Activated CD4-positive, alpha-beta T cell treated with anti-CD3 and anti-CD28 coated beads, Interleukin-2, Interleukin-6, amounts not matched to agents 100 ng/mL and 50 ng/mL, durations not matched to agents 16 hours and 8 hours (primary cell): ENCODE results near the gene RPS6KA2.
"Not testable (repeated sequence)": the region's sequence is repeated elsewhere in the genome, so short reads cannot be mapped to it uniquely, and the experiment has no call there.

Experiments
- DNase-seq: peaks from one replicate; pipeline ENCODE4 v3.0.0-alpha.2; 2020

RPS6KA2 gene

DNA sequence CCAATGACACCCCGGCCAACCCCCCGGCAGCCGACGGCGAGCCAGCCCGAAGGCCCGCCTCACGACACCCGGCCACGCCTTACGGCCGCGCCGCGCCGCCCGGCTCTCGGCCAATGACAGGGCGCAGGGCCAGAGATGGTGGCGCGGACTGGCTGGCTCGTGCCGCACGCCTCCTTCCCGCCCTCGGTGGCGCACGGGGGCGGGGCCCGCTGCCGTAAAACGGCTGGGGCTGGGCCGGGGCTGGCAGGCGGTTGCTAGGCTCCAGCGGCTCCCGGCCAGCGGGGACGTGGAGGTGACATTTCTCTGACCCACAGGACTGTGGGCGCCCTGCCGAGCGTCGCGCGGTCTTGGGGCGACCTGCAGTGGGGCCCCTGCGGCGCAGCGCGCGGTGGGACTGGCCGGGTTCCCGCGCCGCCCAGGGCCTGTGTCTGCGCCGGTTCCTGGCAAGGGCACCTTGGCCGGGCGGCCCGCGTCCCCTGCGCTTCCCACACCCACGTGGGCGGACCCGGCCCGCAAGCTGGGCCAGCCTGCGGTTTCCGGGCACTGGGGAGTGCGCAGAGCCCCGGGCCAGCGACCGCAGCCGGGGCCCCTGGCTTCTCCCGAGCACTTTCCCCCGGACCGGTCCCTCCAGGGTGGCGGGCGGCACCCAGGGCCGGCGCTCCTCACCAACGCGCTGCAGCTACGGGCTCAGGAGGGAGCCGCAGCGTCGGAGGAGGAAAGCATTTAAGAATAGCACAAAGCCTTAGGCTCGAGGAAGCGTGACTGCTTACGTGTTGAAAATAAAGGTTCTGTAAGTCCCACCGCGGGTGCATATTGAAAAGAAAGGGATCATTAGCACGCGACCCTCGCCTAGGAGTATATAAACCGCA, 243.9 kb downstream of the RPS6KA2 start, which contains the start of gene MPC1:
TSS of gene MPC1 (minus strand) at position 8 of the 869 bp plus-strand sequence. CDS start 64 bp downstream, outside the sequence.
- peak; percentile 97 for DNase-seq

DNA sequence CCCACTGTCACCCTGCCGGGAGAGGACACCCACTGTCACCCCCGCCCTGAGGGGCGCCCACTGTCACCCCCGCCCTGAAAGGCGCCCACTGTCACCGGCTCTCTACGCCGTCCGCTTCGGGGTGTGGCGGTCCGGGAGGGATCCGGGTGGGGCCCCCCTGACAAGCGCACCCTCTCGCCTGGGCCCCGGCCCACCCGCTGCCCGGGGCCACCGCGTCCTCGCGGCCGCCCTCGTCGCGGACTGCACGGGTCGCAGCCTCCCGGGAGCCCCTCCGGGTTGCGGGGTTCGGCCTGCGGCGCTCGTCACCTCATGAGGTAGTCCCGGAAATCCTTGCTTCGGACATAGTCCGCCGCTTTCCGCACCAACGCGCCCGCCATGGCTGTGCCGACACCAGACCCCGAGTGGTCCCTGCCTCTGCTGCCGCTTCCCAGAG, 244.5 kb downstream of the RPS6KA2 start:
- DNase-seq, result no peak

DNA sequence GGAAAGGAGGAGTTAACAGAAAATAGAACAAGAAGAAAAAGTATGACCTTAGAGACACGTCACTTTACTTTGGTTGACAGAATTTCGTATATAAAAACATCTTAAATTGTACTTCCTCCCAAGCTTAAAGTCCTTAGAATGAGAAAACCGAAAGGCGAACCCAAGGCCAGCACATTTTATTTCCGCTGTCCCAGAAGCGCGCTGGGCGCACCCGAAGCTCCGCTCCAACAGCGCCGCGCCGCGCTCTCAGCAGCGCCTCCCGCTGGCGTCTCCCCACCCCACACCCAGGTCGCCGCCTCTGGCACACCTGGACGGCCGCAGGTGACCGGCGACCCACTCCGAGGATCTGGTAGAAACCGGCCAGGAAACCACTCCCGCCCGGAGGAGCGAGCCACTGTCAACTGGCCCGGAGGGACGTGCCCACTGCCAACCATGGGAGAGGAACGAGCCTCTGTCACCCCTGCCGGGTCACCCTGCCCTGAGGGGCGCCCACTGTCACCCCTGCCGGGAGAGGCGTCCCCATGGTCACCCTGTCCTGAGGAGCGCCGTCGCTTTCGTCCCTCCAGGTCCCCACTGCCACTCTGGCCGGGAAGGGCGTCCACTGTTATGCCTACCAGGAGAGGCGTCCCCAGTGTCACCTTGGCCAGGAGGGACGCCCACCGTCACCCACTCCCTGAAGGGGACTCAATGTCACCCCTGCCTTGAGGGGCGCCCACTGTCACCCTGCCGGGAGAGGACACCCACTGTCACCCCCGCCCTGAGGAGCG, 245.1 kb downstream of the RPS6KA2 start:
- peak; percentile 81 for DNase-seq

DNA sequence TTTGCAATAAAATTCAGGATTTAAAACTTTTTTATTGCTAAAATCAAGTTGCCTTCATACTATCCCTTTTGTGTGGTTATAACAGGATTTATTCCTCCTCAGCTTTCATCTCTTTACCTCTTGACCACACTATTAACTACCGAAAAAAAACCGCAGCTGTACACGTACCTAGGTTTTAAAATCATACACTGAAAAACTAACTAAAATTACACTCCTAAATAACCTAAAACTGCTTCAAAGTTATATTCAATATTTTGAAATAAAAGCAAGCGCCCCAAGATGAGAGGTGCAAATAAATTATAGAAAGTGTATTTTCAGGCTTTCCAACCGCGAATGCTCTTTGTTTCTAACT, 245.7 kb downstream of the RPS6KA2 start:
- DNase-seq, result no peak

DNA sequence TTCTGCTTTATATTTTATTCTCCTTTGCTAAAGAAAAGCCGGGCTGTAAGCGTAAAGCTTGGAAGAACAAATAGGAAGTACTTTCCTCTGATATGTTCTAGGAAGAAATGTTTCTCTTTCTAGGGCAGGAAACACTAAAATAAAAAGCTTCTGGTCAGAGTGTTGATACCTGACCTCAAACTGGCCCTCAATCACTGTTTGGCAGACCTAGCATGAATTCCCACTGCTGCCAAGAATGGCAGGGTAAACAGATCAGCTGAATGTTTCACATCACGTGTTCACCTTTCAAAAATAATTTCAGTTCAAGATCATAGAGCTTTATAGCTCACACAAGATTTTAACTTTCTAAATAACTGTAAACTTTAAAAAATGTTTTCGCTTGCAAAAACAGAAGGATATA, 247.3 kb downstream of the RPS6KA2 start:
- DNase-seq, result no peak

DNA sequence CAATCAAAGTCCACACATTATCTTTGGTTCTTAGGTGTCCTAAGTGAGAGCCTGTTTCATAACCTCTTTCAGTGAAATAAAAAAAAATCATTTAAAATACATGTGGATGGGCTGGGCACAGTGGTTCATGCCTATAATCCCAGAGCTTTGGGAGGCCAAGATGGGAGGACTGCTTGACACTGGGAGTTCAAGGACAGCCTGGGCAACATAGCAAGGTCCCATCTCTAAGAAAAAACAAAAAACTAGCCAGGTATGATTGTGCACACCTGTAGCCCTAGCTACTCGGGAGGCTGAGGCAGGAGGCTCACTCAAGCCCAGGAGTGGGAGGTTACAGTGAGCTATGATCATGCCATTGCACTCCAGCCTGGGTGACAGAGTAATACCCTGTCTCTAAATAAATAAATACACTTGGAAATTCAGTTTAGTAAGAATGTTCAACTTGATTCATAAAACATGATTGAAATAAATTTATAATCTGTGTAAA, 247.9 kb downstream of the RPS6KA2 start:
- no peak for DNase-seq

DNA sequence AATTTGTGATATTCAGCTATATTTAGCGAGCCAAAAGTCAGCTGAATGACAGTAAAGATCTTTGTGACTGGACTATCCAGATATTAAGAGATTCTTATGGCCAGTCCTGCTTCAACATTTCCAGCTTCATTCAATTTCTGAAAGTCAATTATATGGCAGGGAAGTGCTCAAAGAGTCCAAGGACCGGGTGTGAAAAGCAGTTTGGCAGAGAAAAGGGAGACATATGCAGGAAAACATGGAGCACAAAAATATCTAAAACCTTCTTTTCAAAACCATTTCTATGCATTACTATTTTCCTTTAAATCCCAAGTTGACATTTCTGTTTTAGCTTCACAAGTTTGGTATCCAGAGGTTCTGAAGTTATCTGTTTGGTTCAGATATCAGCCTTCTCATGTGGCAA, 249.3 kb downstream of the RPS6KA2 start:
- DNase-seq, result no peak

DNA sequence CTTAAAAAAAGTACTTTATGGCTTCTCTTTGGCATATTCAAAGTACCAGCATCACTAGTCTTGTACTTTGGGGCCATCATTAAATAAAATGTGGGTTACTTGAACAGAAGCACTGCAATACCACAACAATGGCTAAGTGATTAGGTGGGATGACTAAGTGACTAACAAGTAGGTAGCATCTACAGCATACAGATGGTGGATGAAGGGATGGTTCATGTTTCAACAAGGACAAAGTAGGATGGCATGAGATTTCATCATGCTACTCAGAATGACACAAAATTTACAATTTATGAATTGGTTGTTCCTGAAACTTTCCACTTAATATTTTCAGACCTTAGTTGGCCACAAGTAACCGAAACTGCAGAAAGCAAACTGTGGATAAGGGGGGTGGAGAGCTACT, 252.0 kb downstream of the RPS6KA2 start:
- no peak for DNase-seq

DNA sequence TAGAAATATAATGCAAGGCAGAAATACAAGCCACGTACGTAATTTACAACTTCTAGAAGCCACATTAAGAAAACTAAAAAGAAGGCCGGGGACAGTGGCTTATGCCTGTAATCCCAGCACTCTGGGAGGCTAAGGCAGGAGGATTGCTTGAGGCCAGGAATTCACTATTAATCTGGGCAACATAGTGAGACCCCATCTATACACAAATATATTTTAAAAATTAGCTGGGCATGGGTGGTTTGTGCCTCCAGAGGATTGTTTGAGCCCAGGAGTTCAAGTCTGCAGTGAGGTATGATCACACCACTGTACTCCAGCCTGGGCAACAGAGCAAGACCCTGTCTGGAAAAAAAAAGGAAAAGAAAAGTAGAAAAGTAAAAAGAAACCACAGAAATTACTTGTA, 256.6 kb downstream of the RPS6KA2 start:
- no peak for DNase-seq

DNA sequence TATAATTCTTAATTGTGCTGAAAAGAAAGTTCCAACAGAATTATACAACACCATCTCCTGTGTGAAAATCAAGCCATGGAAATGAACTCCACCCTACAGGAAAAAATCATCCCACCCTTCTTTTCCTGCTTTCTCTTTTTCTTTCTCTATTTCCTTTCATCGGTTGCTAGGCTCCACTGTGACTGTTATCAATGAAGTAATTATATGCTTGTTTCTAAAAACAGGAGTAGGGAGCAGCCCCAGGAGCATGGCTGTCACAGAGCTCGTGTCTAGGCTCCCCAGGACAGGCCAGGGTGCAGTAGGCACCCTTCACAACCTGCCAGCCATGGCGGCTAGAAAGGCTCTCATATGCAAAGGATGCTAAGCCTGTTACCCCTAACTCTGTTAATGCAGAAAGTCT, 257.3 kb downstream of the RPS6KA2 start:
- no peak for DNase-seq

DNA sequence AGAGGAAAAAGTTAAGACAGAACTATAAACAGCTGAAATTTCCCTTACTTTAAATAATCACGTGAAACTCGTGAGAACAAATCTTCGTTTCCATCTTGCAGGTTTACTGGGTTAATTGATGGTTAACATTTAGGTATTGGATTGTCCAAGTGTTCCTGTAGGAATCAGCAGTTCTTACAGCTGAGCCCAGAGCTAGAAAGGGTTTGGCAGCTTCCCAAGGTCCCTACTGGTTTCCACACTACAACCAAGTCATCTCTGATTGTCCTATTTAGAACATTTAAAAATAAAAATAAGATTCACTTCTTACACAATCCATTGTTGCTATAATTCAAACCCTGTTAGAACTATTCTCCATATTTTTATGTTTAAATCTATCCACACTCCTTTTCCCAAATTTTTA, 260.1 kb downstream of the RPS6KA2 start:
- no peak for DNase-seq

DNA sequence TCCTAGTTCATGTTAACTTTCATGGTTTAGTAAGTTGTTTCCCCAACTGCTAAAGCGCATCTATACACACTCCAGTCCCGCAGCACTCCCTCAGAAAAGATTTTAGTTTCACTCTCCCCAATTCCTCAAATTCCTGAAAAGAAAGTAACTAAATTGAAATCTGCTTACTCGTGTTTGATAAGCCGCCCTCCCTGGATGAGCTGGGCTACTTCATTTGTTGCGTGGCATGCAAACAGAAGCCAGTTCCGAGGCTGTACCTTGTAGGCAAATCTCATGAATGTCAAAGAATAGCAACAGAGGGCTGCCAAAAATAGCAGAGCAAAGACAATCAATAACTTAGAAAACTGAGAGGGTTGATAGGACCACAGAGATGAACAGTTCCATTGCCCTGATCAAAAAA, 261.2 kb downstream of the RPS6KA2 start:
- DNase-seq, result no peak

DNA sequence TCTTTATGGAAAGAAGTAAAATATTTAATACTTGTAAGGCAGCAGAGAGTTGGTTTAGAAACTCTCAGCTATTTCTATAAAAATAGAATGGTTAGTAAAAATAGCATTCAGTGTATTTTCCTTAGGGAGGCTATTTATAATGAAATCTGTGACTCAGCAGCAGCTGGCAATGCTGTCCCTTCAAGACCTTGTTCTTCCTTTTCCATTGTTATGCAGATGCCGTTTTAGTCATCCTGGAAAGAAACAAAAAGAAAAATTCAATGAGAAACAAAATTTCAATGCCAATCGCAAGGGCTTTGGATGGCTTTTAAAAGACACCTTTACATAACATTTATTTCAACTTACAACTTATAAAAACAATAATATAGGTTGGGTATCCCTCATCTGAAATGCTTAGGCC, 261.8 kb downstream of the RPS6KA2 start:
- DNase-seq, result no peak

DNA sequence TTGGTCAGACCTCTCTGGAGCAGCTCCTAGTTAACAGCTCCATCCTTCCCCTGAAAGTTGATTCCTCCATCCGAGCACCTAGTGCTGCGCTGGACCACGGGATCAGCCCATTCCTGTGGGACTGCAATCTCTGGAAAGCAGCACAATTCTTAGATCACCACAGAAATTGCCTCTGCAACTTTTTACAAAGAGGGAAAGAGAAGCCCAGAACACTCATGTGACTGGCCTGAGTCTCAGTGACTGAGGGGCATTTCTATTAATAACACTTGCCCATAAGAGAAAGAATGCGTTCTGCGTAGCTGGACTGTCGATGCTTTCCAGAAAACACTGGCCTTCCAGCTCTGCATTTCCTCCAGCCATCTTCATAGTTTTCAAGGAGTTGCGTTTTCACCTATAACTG, 262.6 kb downstream of the RPS6KA2 start:
- no peak for DNase-seq

DNA sequence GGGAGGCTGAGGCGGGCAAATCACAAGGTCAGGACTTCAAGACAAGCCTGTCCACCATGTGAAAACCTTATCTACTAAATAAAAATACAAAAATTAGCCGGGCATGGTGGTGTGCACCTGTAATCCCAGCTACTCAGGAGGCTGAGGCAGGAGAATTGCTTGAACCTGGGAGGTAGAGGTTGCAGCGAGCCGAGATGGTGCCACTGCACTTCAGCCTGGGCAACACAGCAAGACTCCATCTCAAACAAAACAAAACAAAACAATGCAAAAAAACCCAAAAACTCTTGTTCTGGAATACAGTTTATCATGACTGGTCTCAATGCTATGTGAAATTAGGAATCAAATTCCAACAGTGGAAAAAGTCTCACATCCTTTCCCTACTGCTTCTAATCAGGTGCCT, 264.6 kb downstream of the RPS6KA2 start:
- not testable (repeated sequence) for DNase-seq

DNA sequence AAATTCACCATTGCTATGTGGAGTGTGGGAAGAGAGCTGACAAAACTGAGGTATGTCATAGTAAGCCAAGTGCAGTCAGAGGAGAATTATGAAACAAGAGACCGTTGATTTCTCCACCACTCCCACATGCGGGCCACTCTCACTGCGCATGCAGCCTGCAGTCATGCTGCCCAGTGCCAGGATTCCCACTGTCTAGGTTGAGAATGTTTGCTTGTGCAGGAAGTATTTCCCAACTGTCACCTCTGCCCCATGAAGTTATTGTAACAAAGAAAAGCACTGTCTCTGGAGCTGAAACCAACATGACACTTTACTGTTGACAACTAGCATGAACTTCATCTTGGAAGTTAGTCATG, 266.0 kb downstream of the RPS6KA2 start:
- no peak for DNase-seq

DNA sequence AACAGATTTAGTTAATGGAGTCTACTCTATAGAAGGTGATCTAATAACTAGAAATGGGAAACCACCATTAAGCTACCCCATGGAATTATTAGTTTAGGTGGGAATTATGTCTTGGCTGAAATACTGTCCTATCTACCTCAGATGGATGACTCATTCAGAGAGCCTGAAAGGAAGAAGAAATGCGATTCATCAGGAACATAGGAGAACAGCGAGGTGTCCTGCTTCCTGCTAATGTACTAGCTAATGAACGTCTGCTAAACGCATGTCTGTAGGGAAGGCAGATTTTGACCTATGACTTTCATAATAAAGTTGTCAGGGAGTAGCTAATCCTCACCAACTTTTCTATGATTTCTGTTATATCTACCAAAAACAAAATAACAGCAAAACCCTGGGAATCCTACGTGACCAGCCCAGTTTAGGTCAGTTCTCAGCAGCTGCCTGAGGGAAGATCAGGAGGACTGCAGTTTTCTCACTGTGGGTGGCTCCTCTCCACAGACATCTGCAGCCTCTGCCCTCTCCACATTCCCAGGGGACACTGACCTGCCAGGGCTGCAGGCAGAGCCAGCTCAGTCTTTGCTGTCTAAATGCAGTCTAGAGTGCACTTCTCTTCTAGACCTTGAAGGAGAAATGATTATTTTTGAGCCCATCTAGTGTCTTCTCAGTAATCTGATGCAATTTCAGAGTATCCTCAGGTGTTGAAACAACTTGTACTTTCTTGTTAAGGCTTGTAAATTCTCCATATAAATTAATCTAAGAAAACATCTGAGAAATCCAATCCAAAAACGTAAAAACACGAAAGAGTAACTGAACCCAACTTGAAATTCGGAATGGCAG, 266.6 kb downstream of the RPS6KA2 start:
- DNase-seq, result no peak
